PFSK-1 (cell line): ENCODE data around the gene BSDC1.

Experiments
- FOXP2 ChIP-seq: optimal IDR thresholded peaks from 2 replicates; pipeline ENCODE3; 2011; ENCODE audit warnings: borderline replicate concordance, control low read depth, inconsistent platforms; ENCODE audit not compliant: insufficient read depth; ENCODE audit errors: extremely low read length, extremely low read depth
- POLR2AphosphoS5 ChIP-seq: IDR thresholded peaks from 2 replicates; pipeline ENCODE4 v1.6.1; 2012; ENCODE audit warnings: low read depth, mild to moderate bottlenecking, control low read depth, low read length, moderate library complexity
- TF ChIP-seq, protein P1 (sequence below), 2 experiments: IDR thresholded peaks; 2 replicates each; pipeline versions ENCODE4 v1.6.1 to v1.8.0; 2011 to 2012; ENCODE audit warnings: low read depth in 2 of 2, low read length in 2 of 2, control low read depth in 1 of 2, inconsistent platforms in 1 of 2, mild to moderate bottlenecking in 1 of 2, moderate library complexity in 1 of 2; ENCODE audit not compliant: insufficient read depth in 1 of 2

DNA sequence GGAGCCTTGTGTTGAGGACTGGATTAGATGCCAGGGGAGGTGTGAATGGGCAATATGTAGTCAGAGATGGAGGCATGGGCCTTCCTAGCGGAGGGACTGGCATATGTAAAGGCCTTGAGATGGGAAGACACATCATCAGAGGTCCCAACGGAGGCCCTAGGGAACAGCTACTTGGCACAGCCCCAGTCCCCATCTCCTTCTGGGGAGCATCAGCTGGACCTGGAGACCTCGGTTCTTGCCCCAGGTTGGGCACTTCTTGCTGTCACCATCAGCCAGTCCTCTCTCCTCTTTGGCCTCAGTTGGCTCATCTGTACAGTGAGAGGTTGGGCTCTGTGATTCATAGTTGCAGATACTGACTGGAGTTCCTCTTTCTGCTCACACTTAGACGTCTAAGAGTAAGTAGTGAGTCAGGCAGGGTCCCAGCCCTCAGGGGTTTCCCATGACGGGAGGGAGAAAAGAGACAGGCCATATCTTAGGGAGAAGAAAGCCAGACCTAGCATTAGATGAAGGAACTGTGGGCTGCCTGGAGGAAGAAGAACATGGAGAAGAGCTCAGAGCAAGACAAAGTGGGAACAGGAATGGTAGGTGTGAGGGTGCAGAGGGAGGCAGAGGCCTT, 54.8 kb downstream of the BSDC1 start:
- TF ChIP-seq POLR2AphosphoS5 (no peak), FOXP2 (no peak)
- TF ChIP-seq, protein P1, sequence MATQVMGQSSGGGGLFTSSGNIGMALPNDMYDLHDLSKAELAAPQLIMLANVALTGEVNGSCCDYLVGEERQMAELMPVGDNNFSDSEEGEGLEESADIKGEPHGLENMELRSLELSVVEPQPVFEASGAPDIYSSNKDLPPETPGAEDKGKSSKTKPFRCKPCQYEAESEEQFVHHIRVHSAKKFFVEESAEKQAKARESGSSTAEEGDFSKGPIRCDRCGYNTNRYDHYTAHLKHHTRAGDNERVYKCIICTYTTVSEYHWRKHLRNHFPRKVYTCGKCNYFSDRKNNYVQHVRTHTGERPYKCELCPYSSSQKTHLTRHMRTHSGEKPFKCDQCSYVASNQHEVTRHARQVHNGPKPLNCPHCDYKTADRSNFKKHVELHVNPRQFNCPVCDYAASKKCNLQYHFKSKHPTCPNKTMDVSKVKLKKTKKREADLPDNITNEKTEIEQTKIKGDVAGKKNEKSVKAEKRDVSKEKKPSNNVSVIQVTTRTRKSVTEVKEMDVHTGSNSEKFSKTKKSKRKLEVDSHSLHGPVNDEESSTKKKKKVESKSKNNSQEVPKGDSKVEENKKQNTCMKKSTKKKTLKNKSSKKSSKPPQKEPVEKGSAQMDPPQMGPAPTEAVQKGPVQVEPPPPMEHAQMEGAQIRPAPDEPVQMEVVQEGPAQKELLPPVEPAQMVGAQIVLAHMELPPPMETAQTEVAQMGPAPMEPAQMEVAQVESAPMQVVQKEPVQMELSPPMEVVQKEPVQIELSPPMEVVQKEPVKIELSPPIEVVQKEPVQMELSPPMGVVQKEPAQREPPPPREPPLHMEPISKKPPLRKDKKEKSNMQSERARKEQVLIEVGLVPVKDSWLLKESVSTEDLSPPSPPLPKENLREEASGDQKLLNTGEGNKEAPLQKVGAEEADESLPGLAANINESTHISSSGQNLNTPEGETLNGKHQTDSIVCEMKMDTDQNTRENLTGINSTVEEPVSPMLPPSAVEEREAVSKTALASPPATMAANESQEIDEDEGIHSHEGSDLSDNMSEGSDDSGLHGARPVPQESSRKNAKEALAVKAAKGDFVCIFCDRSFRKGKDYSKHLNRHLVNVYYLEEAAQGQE (IDR thresholded peaks at IDR 0.05; ENCODE audit: insufficient read depth in 1 of 2, low read depth in 2 of 2, low read length in 2 of 2) = no peak
